ENCODE measurements around the gene LPAR1.

Gene LPAR1

GRCh38 chr9:111069183-111069582 is 30.9 kb upstream of the LPAR1 start:
- in situ Hi-C loops (cut with HindIII; ENCODE audit: low pct_ligation_motif_present, low sequenced_read_pairs), result no loop called here
- Histone ChIP-seq H3K27ac (no peak overlapping the region), H3K27me3 (replicated peaks) (no peaks in the 10 kb centered on the region), H3K4me3 (ENCODE audit: low read depth, low read length) (no peak overlapping the region), H3K36me3 (replicated peaks) (no peaks in the 10 kb centered on the region)
- TF ChIP-seq CTCF (IDR thresholded peaks at IDR 0.05; ENCODE audit: low read depth, low read length, missing control alignments), result no peak
- DNase-seq, result no peak

GRCh38 chr9:111068771-111069170 is 30.5 kb upstream of the LPAR1 start:
- Histone ChIP-seq H3K4me3 (ENCODE audit: low read depth, low read length) (no peak overlapping the region), H3K36me3 (replicated peaks) (no peaks in the 10 kb centered on the region), H3K27ac (no peak overlapping the region), H3K27me3 (replicated peaks) (no peaks in the 10 kb centered on the region)
- in situ Hi-C loops (cut with HindIII; ENCODE audit: low pct_ligation_motif_present, low sequenced_read_pairs), result no loop called here
- no peak for TF ChIP-seq CTCF (IDR thresholded peaks at IDR 0.05; ENCODE audit: low read depth, low read length, missing control alignments)
- no peak for DNase-seq

- Histone ChIP-seq H3K27ac (no peak overlapping the region), H3K36me3 (replicated peaks) (no peaks in the 10 kb centered on the region), H3K4me3 (ENCODE audit: low read depth, low read length) (no peak overlapping the region), H3K27me3 (replicated peaks) (no peaks in the 10 kb centered on the region)
- in situ Hi-C loops (cut with HindIII; ENCODE audit: low pct_ligation_motif_present, low sequenced_read_pairs), result no loop called here
- no peak for DNase-seq
- TF ChIP-seq CTCF (IDR thresholded peaks at IDR 0.05; ENCODE audit: low read depth, low read length, missing control alignments), result no peak
These were observed 30.1 kb upstream of the LPAR1 start for GRCh38 chr9:111068383-111068730.

GRCh38 chr9:111066468-111066867 is 28.2 kb upstream of the LPAR1 start:
- TF ChIP-seq CTCF (IDR thresholded peaks at IDR 0.05; ENCODE audit: low read depth, low read length, missing control alignments), result no peak
- Histone ChIP-seq H3K27me3 (replicated peaks) (no peaks in the 10 kb centered on the region), H3K27ac (no peak overlapping the region), H3K36me3 (replicated peaks) (no peaks in the 10 kb centered on the region), H3K4me3 (ENCODE audit: low read depth, low read length) (no peak overlapping the region)
- DNase-seq, result no peak
- in situ Hi-C loops (cut with HindIII; ENCODE audit: low pct_ligation_motif_present, low sequenced_read_pairs), result no loop called here

GRCh38 chr9:111065414-111065813 is 27.1 kb upstream of the LPAR1 start:
- H3K36me3 ChIP-seq (replicated peaks), result no peaks in the 10 kb centered on the region
- DNase-seq, result no peak
- H3K27me3 ChIP-seq (replicated peaks), result no peaks in the 10 kb centered on the region
- TF ChIP-seq CTCF (IDR thresholded peaks at IDR 0.05; ENCODE audit: low read depth, low read length, missing control alignments), result no peak
- H3K27ac ChIP-seq, result no peak overlapping the region
- in situ Hi-C loops (cut with HindIII; ENCODE audit: low pct_ligation_motif_present, low sequenced_read_pairs), result no loop called here
- H3K4me3 ChIP-seq (ENCODE audit: low read depth, low read length), result no peak overlapping the region

GRCh38 chr9:111064160-111064837 is 26.0 kb upstream of the LPAR1 start:
- TF ChIP-seq CTCF (IDR thresholded peaks at IDR 0.05; ENCODE audit: low read depth, low read length, missing control alignments), result no peak
- no peak for DNase-seq
- H3K27me3 ChIP-seq (replicated peaks), result no peaks in the 10 kb centered on the region
- no peak overlapping the region for H3K4me3 ChIP-seq (ENCODE audit: low read depth, low read length)
- no peak overlapping the region for H3K27ac ChIP-seq
- no peaks in the 10 kb centered on the region for H3K36me3 ChIP-seq (replicated peaks)
- in situ Hi-C loops (cut with HindIII; ENCODE audit: low pct_ligation_motif_present, low sequenced_read_pairs), result no loop called here
